Neuronal stem cell (in vitro differentiated cells): Measurements from ENCODE around the gene PRXL2C.
"Not testable (repeated sequence)": the region's sequence is repeated elsewhere in the genome, so short reads cannot be mapped to it uniquely, and the experiment has no call there.

Experiments
- DNase-seq: peaks from one replicate; pipeline ENCODE4 v3.0.0-alpha.2; 2013; ENCODE audit warnings: low spot score
- H2AFZ ChIP-seq: one replicate; pipeline ENCODE4 v1.6.1; 2013; ENCODE audit warnings: mild to moderate bottlenecking, low read length, inconsistent platforms
- H2AK5ac ChIP-seq: 2 replicates; pipeline ENCODE4 v1.6.1; 2013; ENCODE audit warnings: low read depth, mild to moderate bottlenecking, inconsistent platforms, low read length, moderate library complexity, mixed read lengths
- H2BK120ac ChIP-seq: 2 replicates; pipeline ENCODE4 v1.6.1; 2013; ENCODE audit warnings: low read depth, mild to moderate bottlenecking, inconsistent platforms, low read length, moderate library complexity, mixed read lengths
- H2BK12ac ChIP-seq: one replicate; pipeline ENCODE4 v1.6.1; 2013; ENCODE audit warnings: low read length, inconsistent platforms
- H2BK15ac ChIP-seq: 2 replicates; pipeline ENCODE4 v1.6.1; 2013; ENCODE audit warnings: mild to moderate bottlenecking, low read length, inconsistent platforms, mixed read lengths
- H2BK5ac ChIP-seq: one replicate; pipeline ENCODE4 v1.6.1; 2013; ENCODE audit warnings: inconsistent platforms, mild to moderate bottlenecking, low read length, moderate library complexity
- H3K14ac ChIP-seq: one replicate; pipeline ENCODE4 v1.6.1; 2013; ENCODE audit warnings: low read length, inconsistent platforms
- H3K18ac ChIP-seq: 2 replicates; pipeline ENCODE4 v1.6.1; 2013; ENCODE audit warnings: low read length, inconsistent platforms
- H3K23ac ChIP-seq: 2 replicates; pipeline ENCODE4 v1.6.1; 2013; ENCODE audit warnings: low read depth, mild to moderate bottlenecking, mixed read lengths, low read length, inconsistent platforms; ENCODE audit not compliant: poor library complexity
- H3K27ac ChIP-seq: replicated peaks from 3 replicates; pipeline ENCODE4 v1.5.1; 2013; ENCODE audit warnings: low read length, inconsistent platforms
- H3K27me3 ChIP-seq, 3 experiments: 2 replicates each; pipeline ENCODE4 v1.6.1; 2013; ENCODE audit warnings: low read length in 3 of 3, mild to moderate bottlenecking in 2 of 3, inconsistent platforms in 1 of 3, low read depth in 1 of 3, mixed read lengths in 1 of 3, moderate library complexity in 1 of 3; ENCODE audit not compliant: control insufficient read depth in 3 of 3, insufficient read depth in 3 of 3
- H3K36me3 ChIP-seq, 2 donors: replicated peaks in 1 of 2; 2 replicates each; pipeline ENCODE4 v1.6.1; 2013; ENCODE audit warnings: low read length in 2 of 2; ENCODE audit not compliant: control insufficient read depth in 2 of 2, insufficient read depth in 2 of 2
- H3K4ac ChIP-seq: 2 replicates; pipeline ENCODE4 v1.6.1; 2013; ENCODE audit warnings: inconsistent platforms, mild to moderate bottlenecking, low read length, moderate library complexity
- H3K4me1 ChIP-seq, 2 donors: 1 replicate in 1 of 2; 2 replicates in 1 of 2; pipeline ENCODE4 v1.6.1; 2013; ENCODE audit warnings: low read length in 2 of 2, low read depth in 1 of 2; ENCODE audit not compliant: control insufficient read depth in 2 of 2, insufficient read depth in 1 of 2
- H3K4me2 ChIP-seq: one replicate; pipeline ENCODE4 v1.6.1; 2013; ENCODE audit warnings: mild to moderate bottlenecking, low read length, inconsistent platforms; ENCODE audit not compliant: insufficient read depth, poor library complexity, severe bottlenecking
- H3K4me3 ChIP-seq, 2 donors: 2 replicates each; pipeline ENCODE4 v1.5.1; 2013; ENCODE audit warnings: low read length in 2 of 2, mild to moderate bottlenecking in 2 of 2, inconsistent platforms in 1 of 2, moderate library complexity in 1 of 2
- H3K79me1 ChIP-seq: one replicate; pipeline ENCODE4 v1.6.1; 2013; ENCODE audit warnings: low read depth, mild to moderate bottlenecking, inconsistent platforms, low read length, moderate library complexity
- H3K9ac ChIP-seq: one replicate; pipeline ENCODE4 v1.6.1; 2013; ENCODE audit warnings: mild to moderate bottlenecking, low read depth, low read length, inconsistent platforms; ENCODE audit not compliant: poor library complexity
- H3K9me3 ChIP-seq, 2 donors: replicated peaks in 1 of 2; 2 replicates each; pipeline versions ENCODE3 to v1.6.1; 2013; ENCODE audit warnings: low read length in 2 of 2, mild to moderate bottlenecking in 2 of 2, inconsistent platforms in 1 of 2, low read depth in 1 of 2, mixed read lengths in 1 of 2, moderate library complexity in 1 of 2; ENCODE audit not compliant: control insufficient read depth in 2 of 2, insufficient read depth in 1 of 2
- H4K8ac ChIP-seq: one replicate; pipeline ENCODE4 v1.6.1; 2013; ENCODE audit warnings: low read depth, mild to moderate bottlenecking, inconsistent platforms, low read length, moderate library complexity
- H4K91ac ChIP-seq: one replicate; pipeline ENCODE4 v1.6.1; 2013; ENCODE audit warnings: low read length, low read depth, mild to moderate bottlenecking, inconsistent platforms; ENCODE audit not compliant: poor library complexity
- WGBS, 2 donors: extraction: QIAGEN DNeasy Blood & Tissue Kit; methylation state at CpG; one replicate each; pipeline ENCODE4 v1.1.7; 2013; ENCODE audit warnings: missing lambda C conversion rate in 2 of 2, mixed read lengths in 1 of 2; ENCODE audit not compliant: insufficient read length in 2 of 2, insufficient replicate concordance in 1 of 2; ENCODE audit errors: extremely low coverage in 2 of 2; 5-methylcytosine and 5-hydroxymethylcytosine counted together

The PRXL2C gene

GRCh38 chr9:96636368-96636767 is 18.7 kb downstream of the PRXL2C start:
- no peak overlapping the region for H2BK120ac ChIP-seq
- no peaks in the 10 kb centered on the region for H3K27me3 ChIP-seq
- H2BK15ac ChIP-seq: no peak overlapping the region
- H3K9me3 ChIP-seq: no peaks in the 10 kb centered on the region
- no peak overlapping the region for H3K18ac ChIP-seq
- no peaks in the 10 kb centered on the region for H3K36me3 ChIP-seq
- no peak overlapping the region for H3K27ac ChIP-seq
- no peak overlapping the region for H2AFZ ChIP-seq
- no peak overlapping the region for H3K4me2 ChIP-seq
- H3K23ac ChIP-seq: no peak overlapping the region
- H2AK5ac ChIP-seq: no peak overlapping the region
- H2BK12ac ChIP-seq: no peak overlapping the region
- no peak overlapping the region for H3K4ac ChIP-seq
- no CpG with 5 or more reads among the region's 1 CpG for WGBS, 2 donors
- no peak overlapping the region for H3K14ac ChIP-seq
- H4K8ac ChIP-seq: no peak overlapping the region
- no peak overlapping the region for H4K91ac ChIP-seq
- H3K4me1 ChIP-seq: no peaks in the 10 kb centered on the region
- H3K4me3 ChIP-seq: no peak overlapping the region
- no peak for DNase-seq
- no peaks in the 10 kb centered on the region for H3K79me1 ChIP-seq
- no peak overlapping the region for H3K9ac ChIP-seq
- no peak overlapping the region for H2BK5ac ChIP-seq

- H3K4me2 ChIP-seq, H2AK5ac ChIP-seq, DNase-seq, H3K27ac ChIP-seq, H3K4ac ChIP-seq, H4K91ac ChIP-seq, H2BK15ac ChIP-seq, H2BK120ac ChIP-seq, H3K23ac ChIP-seq, H4K8ac ChIP-seq, H3K4me1 ChIP-seq, H3K27me3 ChIP-seq, H3K79me1 ChIP-seq, H2AFZ ChIP-seq, H3K36me3 ChIP-seq, H3K9ac ChIP-seq, H3K18ac ChIP-seq, H2BK5ac ChIP-seq, H3K9me3 ChIP-seq, H2BK12ac ChIP-seq, H3K14ac ChIP-seq: not testable (repeated sequence)
- H3K4me3 ChIP-seq: peak overlapping the region in 1 of 2 donors; percentile 22
- no CpG with 5 or more reads among the region's 8 CpGs for WGBS, 2 donors
Observed at GRCh38 chr9:96633579-96633978, 21.5 kb downstream of the PRXL2C start.

GRCh38 chr9:96626912-96627311 is 28.2 kb downstream of the PRXL2C start:
- Histone ChIP-seq H3K27ac (no peak overlapping the region), H4K8ac (no peak overlapping the region)
- no CpG with 5 or more reads among the region's 6 CpGs for WGBS, 2 donors

GRCh38 chr9:96621618-96622017 is 33.5 kb downstream of the PRXL2C start:
- no peak overlapping the region for H2BK5ac ChIP-seq
- peaks cover 0 to 7% (median 0%) of the 10 kb centered on the region in 3 experiments for H3K27me3 ChIP-seq
- no peak overlapping the region for H2BK12ac ChIP-seq
- H3K4me3 ChIP-seq: no peak overlapping the region
- H3K36me3 ChIP-seq: no peaks in the 10 kb centered on the region
- no peak overlapping the region for H3K14ac ChIP-seq
- no peak overlapping the region for H3K27ac ChIP-seq
- H3K18ac ChIP-seq: no peak overlapping the region
- H2AFZ ChIP-seq: peak overlapping the region; percentile 88
- no peak overlapping the region for H3K4me2 ChIP-seq
- WGBS, 2 donors: no CpG with 5 or more reads among the region's 4 CpGs
- peaks cover 11% of the 10 kb centered on the region for H3K79me1 ChIP-seq
- H3K4ac ChIP-seq: no peak overlapping the region
- no peak overlapping the region for H2BK15ac ChIP-seq
- no peak overlapping the region for H4K91ac ChIP-seq
- no peak overlapping the region for H3K23ac ChIP-seq
- no peak overlapping the region for H2BK120ac ChIP-seq
- DNase-seq: no peak
- H3K9ac ChIP-seq: no peak overlapping the region
- H4K8ac ChIP-seq: no peak overlapping the region
- no peaks in the 10 kb centered on the region for H3K9me3 ChIP-seq
- peaks cover 11 to 19% of the 10 kb centered on the region in 2 donors for H3K4me1 ChIP-seq
- H2AK5ac ChIP-seq: no peak overlapping the region

More at GRCh38 chr9:96626912-96627311, 28.2 kb downstream of the PRXL2C start:
- Histone ChIP-seq H2BK5ac (no peak overlapping the region), H3K9ac (no peak overlapping the region), H2AK5ac (no peak overlapping the region), H4K91ac (no peak overlapping the region), H3K36me3 (no peaks in the 10 kb centered on the region), H3K27me3 (peaks cover 0 to 3% (median 0%) of the 10 kb centered on the region in 3 experiments), H3K79me1 (no peaks in the 10 kb centered on the region), H3K4me2 (no peak overlapping the region), H3K18ac (no peak overlapping the region), H3K4ac (no peak overlapping the region), H2BK120ac (no peak overlapping the region), H3K4me3 (no peak overlapping the region), H3K14ac (no peak overlapping the region), H3K4me1 (no peaks in the 10 kb centered on the region), H2BK15ac (no peak overlapping the region), H3K23ac (no peak overlapping the region), H3K9me3 (no peaks in the 10 kb centered on the region), H2AFZ (no peak overlapping the region), H2BK12ac (no peak overlapping the region)
- DNase-seq: no peak
